ENCODE data around the gene PGPEP1.
"Not testable (repeated sequence)": the region's sequence is repeated elsewhere in the genome, so short reads cannot be mapped to it uniquely, and the experiment has no call there.

Gene PGPEP1

GRCh38 chr19:18368504-18369222 lies 28.3 kb downstream of the PGPEP1 start:
- no peak for DNase-seq

GRCh38 chr19:18373407-18373891 lies 33.1 kb downstream of the PGPEP1 start:
- DNase-seq: no peak

DNA sequence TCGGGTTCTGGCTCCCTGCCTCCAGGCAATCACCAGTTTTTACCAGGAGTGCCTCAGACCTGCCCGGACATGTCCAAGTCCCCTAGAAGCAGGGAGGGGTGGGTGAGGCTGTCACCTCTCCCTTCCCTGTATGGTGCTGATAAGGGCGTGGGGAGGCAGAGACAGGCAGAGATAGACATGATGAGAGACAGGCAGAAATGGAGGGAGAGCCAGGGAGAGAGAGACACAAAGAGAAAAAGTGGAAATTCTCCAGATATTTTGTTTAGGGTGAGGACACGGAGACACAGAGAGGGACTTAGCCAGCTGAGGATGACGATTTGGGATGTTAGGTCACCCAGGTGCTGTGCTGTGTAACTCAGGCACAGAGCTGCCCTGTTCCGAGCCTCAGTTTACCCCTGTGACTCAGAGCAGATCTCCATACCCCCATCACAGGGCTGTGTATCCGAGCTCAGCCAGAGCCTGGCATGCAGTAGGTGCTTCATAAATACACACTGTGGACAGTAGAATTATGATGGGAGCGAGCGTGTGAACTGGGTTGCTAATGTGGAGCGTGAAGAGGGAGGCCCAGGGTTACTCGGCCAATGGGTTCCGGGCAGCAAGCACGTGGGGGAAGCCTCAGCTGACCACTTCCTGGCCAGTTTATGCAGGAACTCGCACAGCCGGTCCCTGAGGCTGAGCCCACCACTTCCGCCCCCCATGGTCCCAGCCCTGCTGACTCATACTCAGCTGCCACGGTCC lies 33.7 kb downstream of the PGPEP1 start:
- peak; percentile 58 for DNase-seq

DNA sequence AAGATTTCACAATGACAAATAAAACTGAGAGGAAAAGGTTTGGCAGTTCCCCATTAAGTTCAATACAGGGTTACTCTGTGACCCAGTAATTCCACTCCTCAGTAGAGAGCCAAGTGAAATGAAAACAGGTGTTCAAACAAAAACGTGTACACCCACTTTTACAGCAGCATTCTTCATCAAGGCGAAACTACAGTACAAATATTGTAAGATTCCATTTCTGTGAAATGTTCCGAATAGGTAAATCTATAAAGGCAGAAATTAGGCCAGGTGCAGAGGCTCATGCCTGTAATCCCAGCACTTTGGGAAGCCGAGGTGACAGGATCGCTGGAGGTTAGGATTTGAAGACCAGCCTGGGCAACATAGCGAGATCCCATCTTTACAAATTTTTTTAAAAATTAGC lies 36.6 kb downstream of the PGPEP1 start:
- no peak for DNase-seq

DNA sequence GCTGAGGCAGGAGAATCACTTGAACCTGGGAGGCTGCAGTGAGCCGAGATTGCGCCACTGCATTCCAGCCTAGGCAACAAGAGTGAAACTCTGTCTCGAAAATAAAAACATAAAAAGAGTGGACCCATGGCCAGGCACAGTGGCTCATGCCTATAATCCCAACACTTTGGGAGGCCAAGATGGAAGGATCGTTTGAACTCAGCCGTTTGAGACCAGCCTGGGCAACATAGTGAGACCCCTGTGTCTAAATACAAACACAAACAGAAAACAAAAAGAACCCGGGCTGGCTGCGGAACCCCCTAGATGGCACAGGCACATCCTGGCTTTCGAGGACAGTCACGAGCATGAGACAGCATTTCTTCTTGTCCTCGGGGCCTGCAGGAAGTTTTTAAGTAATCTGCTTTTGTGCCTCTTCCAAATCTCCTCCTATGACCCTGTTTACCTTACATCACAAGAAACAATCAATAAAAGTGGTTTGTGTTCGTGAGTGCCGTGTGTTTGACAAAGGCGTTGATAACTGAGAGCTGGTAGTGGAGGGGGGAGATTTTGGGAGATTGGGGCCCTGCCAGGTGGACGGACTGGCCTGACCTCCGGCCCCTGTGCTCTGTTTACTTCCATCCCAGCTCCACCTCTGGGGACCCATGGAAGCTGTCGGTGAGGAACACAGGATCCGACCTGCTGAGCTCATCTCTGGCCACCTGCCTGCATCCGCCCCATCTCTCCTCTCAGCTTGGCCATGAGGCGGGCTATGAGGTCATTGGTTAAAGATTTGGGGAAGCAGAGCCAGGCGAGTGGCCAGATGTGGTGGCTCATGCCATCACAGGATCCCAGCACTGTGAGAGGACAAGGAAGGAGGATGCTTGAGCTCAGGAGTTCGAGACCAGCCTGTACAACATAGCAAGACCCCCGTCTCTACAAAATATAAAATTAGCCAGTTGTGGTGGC lies 39.7 kb downstream of the PGPEP1 start:
- DNase-seq: no peak

- DNase-seq: no peak
Measured at GRCh38 chr19:18380843-18381242, 40.4 kb downstream of the PGPEP1 start.

GRCh38 chr19:18383622-18384021 lies 43.2 kb downstream of the PGPEP1 start:
- DNase-seq: not testable (repeated sequence)

DNA sequence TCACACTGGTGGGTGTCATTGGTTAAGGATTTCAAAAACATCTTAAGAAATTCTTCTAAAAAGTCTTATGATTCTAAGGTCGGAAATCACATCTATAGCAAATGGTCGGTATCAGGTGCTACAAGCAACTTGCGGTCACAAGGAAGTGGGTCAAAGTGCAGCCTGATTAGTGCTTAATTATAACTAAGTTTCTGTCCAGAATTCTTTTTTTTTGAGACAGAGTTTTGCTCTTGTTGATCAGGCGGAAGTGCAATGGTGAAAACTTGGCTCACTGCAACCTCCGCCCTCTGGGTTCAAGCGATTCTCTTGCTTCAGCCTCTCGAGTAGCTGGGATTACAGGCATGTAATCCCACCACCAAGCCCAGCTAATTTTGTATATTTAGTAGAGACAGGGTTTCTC lies 44.4 kb downstream of the PGPEP1 start:
- DNase-seq: no peak

DNA sequence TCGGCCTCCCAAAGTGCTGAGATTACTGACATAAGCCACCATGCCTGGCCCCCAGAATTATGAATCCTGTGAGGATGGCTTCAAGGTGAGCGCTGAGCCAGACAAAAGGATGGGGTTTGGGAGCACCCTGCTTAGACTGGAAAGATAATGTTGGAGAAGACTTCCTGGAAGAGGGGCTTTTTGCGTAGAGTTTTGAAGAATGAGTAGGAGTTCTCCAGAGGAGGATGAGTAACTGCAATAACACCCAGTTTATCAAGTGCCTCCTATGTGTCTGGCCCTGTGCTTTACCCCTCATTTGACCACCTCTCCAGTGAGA lies 44.9 kb downstream of the PGPEP1 start:
- no peak for DNase-seq

- no peak for DNase-seq
Measured at GRCh38 chr19:18385675-18386542, 45.5 kb downstream of the PGPEP1 start, which contains the start of gene GDF15. Gene GDF15, plus strand, starts transcription at chr19:18386158. Its CDS starts 32 bp downstream, at chr19:18386190.

DNA sequence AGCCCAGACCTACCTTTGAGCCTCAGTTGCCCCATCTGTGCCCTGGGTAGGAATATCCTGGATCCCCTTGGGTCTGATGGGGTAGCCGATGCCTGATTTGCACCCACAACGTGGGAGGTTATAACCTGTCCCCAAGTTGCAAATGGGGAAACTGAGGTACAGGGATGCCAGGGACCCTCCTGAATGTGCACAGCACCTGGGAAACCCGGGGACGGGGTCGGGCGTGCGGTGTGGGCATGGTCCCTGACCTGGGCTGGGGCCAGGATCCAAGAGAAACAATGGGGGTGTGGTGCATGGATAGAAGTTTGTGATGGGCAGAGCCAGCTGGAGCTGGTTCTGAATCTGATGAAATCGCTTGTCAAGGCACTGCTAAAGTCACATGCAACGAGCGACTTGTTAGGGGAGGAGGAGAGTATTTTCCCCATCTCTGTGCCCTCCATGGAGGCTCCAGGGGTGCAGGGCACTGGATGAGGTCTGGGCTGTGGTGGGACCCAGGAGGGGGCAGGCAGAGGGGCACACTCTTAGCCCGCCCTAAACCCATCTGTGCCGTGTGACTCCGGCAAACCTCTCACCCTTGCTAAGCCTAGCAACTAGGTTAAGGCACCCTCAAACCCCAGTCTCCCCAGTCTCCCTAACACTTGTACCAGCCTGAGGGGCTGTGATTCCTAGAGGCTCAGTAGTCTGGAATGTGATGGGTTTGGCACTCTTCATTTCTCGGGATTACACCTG lies 46.3 kb downstream of the PGPEP1 start:
- no peak for DNase-seq

DNA sequence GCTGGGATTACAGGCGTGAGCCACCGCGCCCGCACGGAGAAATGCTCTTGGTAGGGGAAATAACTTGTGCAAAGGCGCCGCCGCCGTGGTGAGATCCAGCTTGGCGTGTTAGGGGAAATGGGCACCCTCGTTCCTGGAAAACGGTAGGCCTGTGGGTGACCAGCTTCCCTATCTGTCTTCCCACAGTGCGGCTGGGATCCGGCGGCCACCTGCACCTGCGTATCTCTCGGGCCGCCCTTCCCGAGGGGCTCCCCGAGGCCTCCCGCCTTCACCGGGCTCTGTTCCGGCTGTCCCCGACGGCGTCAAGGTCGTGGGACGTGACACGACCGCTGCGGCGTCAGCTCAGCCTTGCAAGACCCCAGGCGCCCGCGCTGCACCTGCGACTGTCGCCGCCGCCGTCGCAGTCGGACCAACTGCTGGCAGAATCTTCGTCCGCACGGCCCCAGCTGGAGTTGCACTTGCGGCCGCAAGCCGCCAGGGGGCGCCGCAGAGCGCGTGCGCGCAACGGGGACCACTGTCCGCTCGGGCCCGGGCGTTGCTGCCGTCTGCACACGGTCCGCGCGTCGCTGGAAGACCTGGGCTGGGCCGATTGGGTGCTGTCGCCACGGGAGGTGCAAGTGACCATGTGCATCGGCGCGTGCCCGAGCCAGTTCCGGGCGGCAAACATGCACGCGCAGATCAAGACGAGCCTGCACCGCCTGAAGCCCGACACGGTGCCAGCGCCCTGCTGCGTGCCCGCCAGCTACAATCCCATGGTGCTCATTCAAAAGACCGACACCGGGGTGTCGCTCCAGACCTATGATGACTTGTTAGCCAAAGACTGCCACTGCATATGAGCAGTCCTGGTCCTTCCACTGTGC lies 47.9 kb downstream of the PGPEP1 start:
- peak; percentile 75 for DNase-seq

GRCh38 chr19:18388960-18389725 lies 48.7 kb downstream of the PGPEP1 start:
- no peak for DNase-seq

- DNase-seq: no peak
Measured at GRCh38 chr19:18389726-18390064, 49.3 kb downstream of the PGPEP1 start.

- no peak for DNase-seq
Measured at GRCh38 chr19:18390065-18390907, 49.9 kb downstream of the PGPEP1 start.

DNA sequence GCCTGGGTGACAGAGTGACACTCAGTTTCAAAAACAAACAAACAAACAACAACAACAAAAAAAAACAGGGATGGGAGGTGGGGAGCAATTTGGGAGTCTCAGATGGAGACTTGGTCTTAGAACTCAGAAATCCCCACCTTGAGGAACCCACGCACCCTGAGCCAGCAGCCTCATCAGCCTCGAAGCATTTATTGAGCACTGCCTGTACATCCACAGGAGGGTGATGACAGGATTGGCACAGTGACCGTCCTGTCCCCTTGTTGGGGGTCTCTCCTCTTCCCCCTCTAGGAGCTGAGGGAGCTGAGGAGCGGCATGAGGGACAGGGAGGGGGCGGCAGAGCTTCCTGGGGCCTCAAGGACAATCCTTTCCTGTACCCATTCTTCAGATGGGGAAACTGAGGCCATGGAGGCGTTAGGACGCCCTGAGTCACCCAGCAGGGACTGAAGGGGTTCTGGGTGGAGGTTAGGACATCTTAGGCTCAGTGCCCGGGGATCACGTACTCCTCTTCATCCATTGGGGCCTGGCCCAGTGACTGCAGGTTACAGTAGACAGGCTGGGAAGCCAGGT lies 51.2 kb downstream of the PGPEP1 start:
- DNase-seq: no peak

GRCh38 chr19:18392417-18392816 lies 52.0 kb downstream of the PGPEP1 start:
- no peak for DNase-seq

DNA sequence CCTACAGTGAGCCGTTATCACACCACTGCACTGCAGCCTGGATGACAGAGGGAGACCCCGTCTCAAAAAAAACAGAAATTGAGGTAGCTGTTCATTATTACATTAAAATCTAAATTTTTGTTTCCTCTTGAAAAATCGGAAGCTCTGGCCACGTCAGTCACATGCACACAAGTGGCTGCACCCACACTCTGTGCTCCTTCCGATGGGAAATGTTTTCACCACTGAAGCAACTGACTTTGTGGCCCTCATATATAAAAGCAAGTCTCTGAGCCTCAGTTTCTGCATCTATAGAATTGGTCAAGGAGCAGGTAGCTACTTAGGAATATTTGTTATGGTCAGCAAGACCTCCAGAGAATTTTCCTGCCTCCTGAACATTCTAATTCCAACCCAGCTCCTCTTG lies 52.5 kb downstream of the PGPEP1 start:
- no peak for DNase-seq

- DNase-seq: no peak
Measured at GRCh38 chr19:18393836-18394235, 53.4 kb downstream of the PGPEP1 start.
